ENCODE results near the gene NMT1. TPM values are rescaled to one million over a fixed set of nuclear protein-coding genes. Genes with fewer than 3 reads are reported as not detected.

NMT1 gene
- total RNA-seq, 1 donor from 2014 or later, result 96.5 TPM

DNA sequence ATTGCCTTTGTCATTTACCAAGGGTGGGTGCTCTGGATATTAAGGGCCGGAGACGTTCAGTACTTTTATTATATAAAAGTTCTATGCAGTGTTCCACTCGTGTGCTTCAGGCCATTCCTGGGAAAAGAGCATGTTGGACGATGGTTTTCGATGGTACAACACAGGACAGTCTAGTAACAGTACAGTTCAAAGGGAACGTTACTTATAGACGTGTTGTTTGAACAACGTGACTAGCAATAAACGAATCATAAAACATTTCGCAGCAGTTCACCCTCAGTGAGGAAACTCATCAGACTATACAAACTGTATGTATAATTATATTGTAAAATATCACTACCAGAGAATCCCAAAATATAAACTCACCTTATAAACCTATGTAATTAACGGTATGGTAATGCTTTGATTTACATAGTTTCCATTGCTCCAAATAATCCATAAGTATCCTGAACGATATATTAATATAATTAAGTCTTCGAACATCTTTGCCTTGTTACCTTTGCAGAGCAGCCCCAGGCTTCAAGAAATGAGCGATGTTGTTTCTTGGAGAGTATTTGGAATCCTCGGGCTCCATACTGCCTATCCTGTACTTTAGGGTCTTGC is 589 bp downstream of the NMT1 start:
- H3K27ac Mint-ChIP-seq (ENCODE audit: unreplicated experiment), result peak overlapping the region; percentile 99
- H3K4me3 Mint-ChIP-seq (ENCODE audit: unreplicated experiment), result peak overlapping the region; percentile 100
- TF ChIP-seq, protein P1, sequence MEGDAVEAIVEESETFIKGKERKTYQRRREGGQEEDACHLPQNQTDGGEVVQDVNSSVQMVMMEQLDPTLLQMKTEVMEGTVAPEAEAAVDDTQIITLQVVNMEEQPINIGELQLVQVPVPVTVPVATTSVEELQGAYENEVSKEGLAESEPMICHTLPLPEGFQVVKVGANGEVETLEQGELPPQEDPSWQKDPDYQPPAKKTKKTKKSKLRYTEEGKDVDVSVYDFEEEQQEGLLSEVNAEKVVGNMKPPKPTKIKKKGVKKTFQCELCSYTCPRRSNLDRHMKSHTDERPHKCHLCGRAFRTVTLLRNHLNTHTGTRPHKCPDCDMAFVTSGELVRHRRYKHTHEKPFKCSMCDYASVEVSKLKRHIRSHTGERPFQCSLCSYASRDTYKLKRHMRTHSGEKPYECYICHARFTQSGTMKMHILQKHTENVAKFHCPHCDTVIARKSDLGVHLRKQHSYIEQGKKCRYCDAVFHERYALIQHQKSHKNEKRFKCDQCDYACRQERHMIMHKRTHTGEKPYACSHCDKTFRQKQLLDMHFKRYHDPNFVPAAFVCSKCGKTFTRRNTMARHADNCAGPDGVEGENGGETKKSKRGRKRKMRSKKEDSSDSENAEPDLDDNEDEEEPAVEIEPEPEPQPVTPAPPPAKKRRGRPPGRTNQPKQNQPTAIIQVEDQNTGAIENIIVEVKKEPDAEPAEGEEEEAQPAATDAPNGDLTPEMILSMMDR (IDR thresholded peaks at IDR 0.05; ENCODE audit: partially characterized antibody, unreplicated experiment), result no peak
- no peak for DNase-seq
- no peaks in the 10 kb centered on the region for H3K27me3 Mint-ChIP-seq (ENCODE audit: unreplicated experiment)
- no peaks in the 10 kb centered on the region for H3K36me3 Mint-ChIP-seq (ENCODE audit: unreplicated experiment)
- peaks cover 5% of the 10 kb centered on the region for H3K9me3 Mint-ChIP-seq (ENCODE audit: unreplicated experiment)
- H3K4me1 Mint-ChIP-seq (ENCODE audit: low read depth, unreplicated experiment), result peaks cover 5% of the 10 kb centered on the region

DNA sequence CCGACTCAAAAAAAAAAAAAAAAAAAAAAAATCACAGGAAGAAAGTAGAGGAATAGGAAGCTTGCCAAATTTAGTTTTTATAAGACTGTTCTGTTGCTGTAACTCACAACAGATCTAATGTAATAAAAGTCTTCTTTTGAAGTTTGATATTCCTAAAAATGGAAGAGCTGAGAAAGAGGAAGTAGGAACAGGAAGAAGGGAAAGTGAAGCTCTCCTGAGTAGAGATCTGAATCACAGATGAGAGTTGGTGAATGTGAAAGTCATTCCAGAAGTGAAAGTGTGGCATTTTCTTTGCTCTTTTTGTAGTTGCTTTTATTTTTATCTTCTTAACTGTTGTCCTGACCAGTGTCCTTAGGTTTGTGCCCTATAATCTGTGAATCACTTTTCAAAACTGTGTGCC is 2.1 kb downstream of the NMT1 start:
- H3K4me1 Mint-ChIP-seq (ENCODE audit: low read depth, unreplicated experiment), result peaks cover 6% of the 10 kb centered on the region
- H3K27me3 Mint-ChIP-seq (ENCODE audit: unreplicated experiment), result no peaks in the 10 kb centered on the region
- no peak for DNase-seq
- no peaks in the 10 kb centered on the region for H3K36me3 Mint-ChIP-seq (ENCODE audit: unreplicated experiment)
- H3K4me3 Mint-ChIP-seq (ENCODE audit: unreplicated experiment), result no peak overlapping the region
- peaks cover 5% of the 10 kb centered on the region for H3K9me3 Mint-ChIP-seq (ENCODE audit: unreplicated experiment)
- H3K27ac Mint-ChIP-seq (ENCODE audit: unreplicated experiment), result no peak overlapping the region
- TF ChIP-seq, protein P1 (IDR thresholded peaks at IDR 0.05; ENCODE audit: partially characterized antibody, unreplicated experiment), result no peak

DNA sequence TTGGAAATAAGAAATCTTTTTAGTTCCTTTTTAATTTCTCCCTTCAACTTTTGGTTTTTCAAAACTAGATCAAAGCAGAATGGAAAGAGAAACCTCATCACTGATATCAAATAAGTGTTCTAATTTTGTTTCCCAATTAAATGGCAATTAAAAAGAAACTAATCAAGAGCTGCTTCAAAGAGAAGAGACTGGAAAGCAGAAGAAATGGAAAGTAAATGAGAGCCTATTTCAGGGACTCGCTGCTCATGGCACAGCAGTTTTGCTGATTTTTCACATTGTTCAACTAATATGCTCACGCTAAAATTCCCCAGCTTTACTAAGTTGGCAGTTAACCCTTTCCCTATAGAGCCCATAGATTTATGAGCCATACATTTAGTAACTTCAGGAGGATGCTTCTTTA is 6.5 kb downstream of the NMT1 start:
- no peak for DNase-seq
- H3K4me3 Mint-ChIP-seq (ENCODE audit: unreplicated experiment), result no peak overlapping the region
- H3K36me3 Mint-ChIP-seq (ENCODE audit: unreplicated experiment), result no peaks in the 10 kb centered on the region
- H3K4me1 Mint-ChIP-seq (ENCODE audit: low read depth, unreplicated experiment), result peaks cover 3% of the 10 kb centered on the region
- H3K9me3 Mint-ChIP-seq (ENCODE audit: unreplicated experiment), result no peaks in the 10 kb centered on the region
- TF ChIP-seq, protein P1 (IDR thresholded peaks at IDR 0.05; ENCODE audit: partially characterized antibody, unreplicated experiment), result no peak
- H3K27me3 Mint-ChIP-seq (ENCODE audit: unreplicated experiment), result no peaks in the 10 kb centered on the region
- H3K27ac Mint-ChIP-seq (ENCODE audit: unreplicated experiment), result no peak overlapping the region

DNA sequence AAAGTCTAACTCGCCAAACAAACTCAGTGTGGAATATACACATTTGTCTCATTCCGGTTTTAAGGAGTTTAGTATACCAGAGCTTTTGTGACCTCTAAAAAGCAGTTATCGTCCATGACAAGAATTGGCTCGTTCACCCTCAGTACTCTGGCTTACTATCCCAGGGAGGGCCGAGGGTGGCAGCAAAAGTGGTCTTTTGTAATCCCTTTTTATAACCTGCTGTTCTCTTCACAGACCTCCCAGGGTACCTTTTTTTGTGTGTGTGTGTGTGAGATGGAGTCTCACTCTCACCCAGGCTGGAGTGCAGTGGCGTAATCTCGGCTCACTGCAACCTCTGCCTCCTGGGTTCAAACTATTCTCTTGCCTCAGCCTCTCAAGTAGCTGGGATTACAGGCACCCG is 8.9 kb downstream of the NMT1 start:
- H3K27me3 Mint-ChIP-seq (ENCODE audit: unreplicated experiment), result no peaks in the 10 kb centered on the region
- no peak for DNase-seq

DNA sequence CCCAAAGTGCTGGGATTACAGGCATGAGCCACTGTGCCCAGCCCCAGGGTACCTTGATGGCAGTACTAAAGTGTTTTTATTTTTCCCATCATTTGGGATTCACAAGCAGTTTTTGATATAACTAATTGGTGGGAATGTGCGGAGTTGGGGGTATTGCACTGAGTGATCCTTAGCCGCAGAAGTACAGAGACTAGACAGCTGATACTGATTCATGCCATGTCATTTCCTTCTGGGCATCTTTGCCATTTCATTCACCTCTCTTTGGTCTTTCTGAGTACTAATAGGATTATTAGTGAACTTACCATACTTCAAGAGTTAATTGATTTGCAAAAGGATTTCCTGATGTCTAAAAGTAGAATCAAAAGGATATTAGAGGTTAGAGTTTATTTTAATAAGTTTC is 9.7 kb downstream of the NMT1 start:
- Mint-ChIP-seq H3K4me1 (ENCODE audit: low read depth, unreplicated experiment) (peaks cover 9% of the 10 kb centered on the region), H3K27me3 (ENCODE audit: unreplicated experiment) (no peaks in the 10 kb centered on the region), H3K9me3 (ENCODE audit: unreplicated experiment) (no peaks in the 10 kb centered on the region), H3K4me3 (ENCODE audit: unreplicated experiment) (no peak overlapping the region), H3K27ac (ENCODE audit: unreplicated experiment) (no peak overlapping the region), H3K36me3 (ENCODE audit: unreplicated experiment) (peaks cover 3% of the 10 kb centered on the region)
- TF ChIP-seq, protein P1 (IDR thresholded peaks at IDR 0.05; ENCODE audit: partially characterized antibody, unreplicated experiment), result no peak
- no peak for DNase-seq

More for the DNA sequence above, 8.9 kb downstream of the NMT1 start:
- Mint-ChIP-seq H3K9me3 (ENCODE audit: unreplicated experiment) (no peaks in the 10 kb centered on the region), H3K4me3 (ENCODE audit: unreplicated experiment) (no peak overlapping the region), H3K27ac (ENCODE audit: unreplicated experiment) (no peak overlapping the region), H3K36me3 (ENCODE audit: unreplicated experiment) (peaks cover 3% of the 10 kb centered on the region), H3K4me1 (ENCODE audit: low read depth, unreplicated experiment) (peaks cover 9% of the 10 kb centered on the region)
- TF ChIP-seq, protein P1 (IDR thresholded peaks at IDR 0.05; ENCODE audit: partially characterized antibody, unreplicated experiment), result no peak
